ENCODE measurements around the gene PDCD7.
"Not testable (repeated sequence)": the region's sequence is repeated elsewhere in the genome, so short reads cannot be mapped to it uniquely, and the experiment has no call there.

Gene PDCD7, protein sequence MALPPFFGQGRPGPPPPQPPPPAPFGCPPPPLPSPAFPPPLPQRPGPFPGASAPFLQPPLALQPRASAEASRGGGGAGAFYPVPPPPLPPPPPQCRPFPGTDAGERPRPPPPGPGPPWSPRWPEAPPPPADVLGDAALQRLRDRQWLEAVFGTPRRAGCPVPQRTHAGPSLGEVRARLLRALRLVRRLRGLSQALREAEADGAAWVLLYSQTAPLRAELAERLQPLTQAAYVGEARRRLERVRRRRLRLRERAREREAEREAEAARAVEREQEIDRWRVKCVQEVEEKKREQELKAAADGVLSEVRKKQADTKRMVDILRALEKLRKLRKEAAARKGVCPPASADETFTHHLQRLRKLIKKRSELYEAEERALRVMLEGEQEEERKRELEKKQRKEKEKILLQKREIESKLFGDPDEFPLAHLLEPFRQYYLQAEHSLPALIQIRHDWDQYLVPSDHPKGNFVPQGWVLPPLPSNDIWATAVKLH

DNA sequence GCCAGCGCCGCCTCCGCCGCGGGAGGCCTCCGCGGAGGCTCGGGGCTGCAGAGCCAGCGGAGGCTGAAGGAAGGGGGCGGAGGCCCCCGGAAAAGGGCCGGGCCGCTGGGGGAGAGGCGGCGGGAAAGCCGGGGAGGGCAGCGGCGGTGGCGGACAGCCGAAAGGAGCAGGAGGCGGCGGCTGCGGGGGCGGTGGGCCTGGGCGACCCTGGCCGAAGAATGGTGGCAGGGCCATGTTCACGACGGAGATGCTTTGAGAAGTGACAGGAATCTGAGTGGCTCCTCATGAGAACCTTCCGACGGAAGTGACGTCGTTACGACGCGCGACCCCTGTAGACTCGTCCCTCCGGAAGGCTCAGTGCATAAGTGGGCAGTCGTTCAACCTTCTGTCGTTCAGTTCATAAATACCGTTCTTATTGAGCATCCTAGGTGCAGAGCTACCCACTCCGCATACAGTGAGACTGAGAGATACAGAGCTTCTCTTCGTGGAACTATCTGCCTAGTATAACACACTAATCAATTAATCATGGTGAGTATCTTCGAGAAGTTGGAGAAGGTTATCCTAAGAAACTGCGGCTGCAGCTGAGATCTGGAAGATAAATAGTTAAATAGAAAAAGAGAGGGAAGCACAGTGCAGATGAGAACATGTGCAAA is at the start of gene PDCD7:
Gene PDCD7 (minus strand): TSS at position 261 of the 653 bp plus-strand sequence. CDS start 27 bp downstream, at position 234.
- DNase-seq (ENCODE audit: low read depth) = peak; percentile 81

DNA sequence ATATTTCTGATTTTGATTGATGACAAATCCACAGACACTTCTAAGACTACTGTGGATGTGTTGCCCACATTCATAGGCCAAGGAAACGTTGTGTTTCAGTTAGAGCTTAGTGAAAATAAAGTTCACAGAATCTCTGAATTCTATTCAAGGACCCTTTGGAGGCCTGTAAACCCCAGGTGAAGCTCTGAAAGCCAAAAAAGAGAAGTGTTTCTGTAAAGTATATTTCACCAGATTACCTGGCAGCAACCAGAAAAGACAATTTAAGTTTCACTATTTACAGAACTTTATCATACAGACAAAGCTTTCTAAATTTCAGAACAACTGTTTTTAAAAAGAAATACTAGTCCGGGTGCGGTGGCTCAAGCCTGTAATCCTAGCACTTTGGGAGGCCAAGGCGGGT is 48.9 kb upstream of the PDCD7 start:
- DNase-seq (ENCODE audit: low read depth) = no peak

DNA sequence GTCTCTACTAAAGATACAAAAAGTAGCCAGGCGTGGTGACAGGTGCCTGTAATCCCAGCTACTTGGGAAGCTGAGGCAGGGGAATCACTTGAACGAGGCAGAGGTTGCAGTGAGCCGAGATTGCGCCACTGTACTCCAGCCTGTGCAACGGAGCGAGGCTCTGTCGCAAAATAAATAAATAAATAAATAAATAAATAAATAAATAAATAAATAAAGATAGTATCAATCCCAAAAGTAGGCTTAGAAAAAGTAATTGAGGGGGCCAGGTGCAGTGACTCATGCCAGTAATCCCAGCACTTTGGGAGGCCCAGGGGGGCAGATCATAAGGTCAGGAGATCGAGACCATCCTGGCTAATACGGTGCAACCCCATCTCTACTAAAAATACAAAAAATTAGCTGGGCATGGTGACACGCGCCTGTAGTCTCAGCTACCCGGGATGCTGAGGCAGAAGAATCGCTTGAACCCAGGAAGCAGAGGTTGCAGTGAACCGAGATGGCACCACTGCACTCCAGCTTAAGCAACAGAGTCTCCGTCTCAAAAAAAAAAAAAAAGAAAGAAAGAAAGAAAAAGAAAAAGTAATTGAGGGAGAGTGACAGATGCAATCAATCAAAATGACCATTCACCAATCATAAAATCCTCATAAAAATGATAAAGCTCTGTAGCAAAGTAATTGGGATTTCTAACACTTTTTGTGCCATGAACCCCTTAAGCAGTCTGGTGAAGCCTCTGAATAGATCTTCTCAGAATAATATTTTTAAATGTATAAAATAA is 48.2 kb upstream of the PDCD7 start:
- DNase-seq (ENCODE audit: low read depth) = not testable (repeated sequence)

DNA sequence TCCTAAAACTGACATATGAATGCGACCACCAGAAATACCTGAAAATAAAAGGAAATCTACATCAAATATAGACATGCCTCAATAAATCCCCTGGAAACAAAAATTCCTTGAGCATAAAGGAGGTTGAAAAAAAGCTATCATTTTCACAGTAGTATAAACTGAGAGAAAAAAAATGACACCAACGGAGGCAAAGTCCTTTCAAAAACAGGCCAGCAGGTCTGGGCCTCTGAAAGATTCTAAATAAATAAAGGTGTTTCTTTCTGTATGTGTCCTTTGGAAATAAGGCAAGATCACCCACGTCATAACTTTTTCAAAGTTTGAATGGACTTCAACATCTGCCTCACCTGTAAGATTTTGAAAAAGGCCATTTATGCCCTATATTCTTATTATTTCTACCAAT is 46.6 kb upstream of the PDCD7 start:
- no peak for DNase-seq (ENCODE audit: low read depth)

DNA sequence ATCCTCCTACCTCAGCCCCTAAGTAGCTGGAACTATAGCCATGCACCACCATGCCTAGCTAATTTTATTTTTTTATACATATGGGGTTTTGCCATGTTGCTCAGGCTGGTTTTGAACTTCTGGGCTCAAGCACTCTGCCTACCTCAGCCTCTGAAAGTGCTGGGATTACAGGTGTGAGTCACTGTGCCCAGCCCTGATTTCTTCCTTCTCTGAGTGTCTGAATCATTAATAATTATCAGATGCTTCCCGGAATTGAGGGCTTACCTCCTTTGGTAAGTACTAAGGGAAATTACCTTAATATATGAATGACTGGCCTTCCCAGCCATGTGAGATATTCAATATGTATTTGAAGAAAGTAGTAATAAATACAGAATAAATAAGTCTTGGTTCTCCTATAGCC is 44.3 kb upstream of the PDCD7 start:
- no peak for DNase-seq (ENCODE audit: low read depth)

DNA sequence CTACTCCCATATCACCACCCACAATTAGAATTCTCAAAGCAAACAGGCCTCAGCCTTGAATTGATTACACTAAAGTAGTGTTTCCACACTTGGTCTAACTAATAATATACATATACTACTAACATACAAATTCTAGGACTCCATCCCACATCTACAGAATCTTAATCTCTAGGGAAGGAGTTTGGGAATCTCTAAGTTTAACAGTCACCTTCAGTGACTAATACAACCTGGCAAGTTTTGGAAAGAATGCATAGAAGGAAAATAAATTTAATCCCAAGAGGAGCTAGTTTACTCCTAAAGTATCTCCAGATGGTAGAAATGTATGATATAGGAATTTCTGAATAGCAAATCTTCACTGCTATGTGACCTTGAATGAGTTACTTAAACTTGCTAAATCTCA is 42.4 kb upstream of the PDCD7 start:
- DNase-seq (ENCODE audit: low read depth) = no peak

DNA sequence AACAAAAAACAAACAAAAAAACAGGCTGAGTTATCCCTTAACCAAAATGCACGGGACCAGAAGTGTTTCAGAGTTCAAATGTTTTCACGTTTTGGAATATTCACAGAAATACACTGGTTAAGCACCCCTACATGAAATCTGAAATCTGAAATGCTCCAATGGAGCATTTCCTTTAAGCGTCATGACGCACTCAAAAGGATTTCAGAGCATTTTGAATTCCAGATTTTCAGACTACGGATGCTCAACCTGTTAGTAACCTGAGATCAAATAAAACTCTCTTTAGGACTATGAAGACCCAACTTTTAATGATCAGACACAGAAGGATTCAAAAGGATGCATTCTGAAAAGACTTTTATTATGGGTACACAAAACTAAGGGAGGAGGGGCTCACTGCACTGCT is 41.9 kb upstream of the PDCD7 start:
- DNase-seq (ENCODE audit: low read depth) = no peak

DNA sequence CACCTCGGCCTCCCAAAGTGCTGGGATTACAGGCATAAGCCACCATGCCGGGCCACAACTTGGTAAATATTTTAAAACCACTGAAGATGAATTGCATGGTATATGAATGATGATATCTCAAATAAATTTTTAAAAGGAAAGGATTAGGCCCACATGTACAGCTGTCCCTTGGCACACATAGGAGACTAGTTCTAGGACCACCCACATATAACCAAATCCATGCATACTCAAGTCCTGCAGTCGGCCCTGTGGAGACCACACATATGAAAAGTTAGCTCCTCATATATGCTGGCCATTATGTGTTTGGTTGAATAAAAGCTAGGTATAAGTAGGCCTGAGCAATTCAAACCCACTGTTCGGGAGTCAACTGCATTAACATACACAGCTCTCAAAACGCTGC is 40.9 kb upstream of the PDCD7 start:
- no peak for DNase-seq (ENCODE audit: low read depth)

DNA sequence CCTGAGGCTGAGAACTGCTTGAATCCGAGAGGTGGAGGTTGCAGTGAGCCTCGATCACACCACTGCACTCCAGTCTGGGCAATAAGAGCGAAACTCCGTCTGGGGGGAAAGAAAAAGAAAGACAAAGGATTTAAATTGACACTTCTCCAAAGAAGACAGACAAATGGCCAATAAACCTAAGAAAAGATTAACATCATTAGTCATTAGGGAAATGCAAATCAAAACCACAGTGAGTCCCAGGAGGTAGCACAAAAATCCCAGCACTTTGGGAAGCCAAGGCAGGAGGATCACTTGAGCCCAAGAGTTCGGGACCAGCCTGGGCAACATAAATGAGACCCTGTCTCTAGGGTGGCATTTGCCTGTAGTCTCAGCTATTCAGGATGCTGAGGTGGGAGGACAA is 38.9 kb upstream of the PDCD7 start:
- no peak for DNase-seq (ENCODE audit: low read depth)

DNA sequence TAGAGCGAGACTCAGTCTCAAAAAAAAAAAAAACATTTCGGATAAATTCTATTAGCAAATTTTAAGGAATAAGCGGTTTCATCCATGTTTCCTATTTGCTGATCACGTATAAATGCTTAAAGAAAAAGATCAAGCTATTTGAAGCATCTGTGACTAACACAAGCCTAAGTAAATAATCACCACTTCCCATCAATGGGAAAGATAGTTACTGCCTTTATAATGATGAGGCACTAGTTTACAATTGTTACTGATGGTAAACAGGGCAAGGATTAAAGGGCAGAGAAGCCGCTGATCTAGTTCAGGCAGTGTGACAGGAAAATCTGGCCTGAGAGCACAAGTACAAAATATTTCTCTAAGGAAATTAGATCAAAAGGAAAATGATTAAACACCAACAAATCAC is 37.8 kb upstream of the PDCD7 start:
- no peak for DNase-seq (ENCODE audit: low read depth)

DNA sequence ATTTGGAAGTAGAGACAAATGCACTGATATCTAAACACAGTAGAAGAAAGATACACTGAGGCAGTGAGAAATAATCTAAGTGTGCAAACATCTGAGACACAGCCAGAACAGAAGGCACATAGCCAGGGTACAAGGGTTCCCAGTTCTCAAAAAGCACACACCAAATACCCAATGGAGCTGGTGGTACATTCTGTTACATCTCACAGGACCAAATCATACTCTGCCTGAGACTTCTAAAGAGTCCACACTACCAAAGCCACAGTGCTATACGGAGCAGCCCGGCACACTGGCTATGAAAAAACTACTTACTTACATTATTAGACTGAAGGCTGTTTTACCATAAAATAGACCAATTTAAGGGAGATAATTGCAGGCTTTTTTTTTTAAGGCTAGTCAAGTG is 32.3 kb upstream of the PDCD7 start:
- no peak for DNase-seq (ENCODE audit: low read depth)

DNA sequence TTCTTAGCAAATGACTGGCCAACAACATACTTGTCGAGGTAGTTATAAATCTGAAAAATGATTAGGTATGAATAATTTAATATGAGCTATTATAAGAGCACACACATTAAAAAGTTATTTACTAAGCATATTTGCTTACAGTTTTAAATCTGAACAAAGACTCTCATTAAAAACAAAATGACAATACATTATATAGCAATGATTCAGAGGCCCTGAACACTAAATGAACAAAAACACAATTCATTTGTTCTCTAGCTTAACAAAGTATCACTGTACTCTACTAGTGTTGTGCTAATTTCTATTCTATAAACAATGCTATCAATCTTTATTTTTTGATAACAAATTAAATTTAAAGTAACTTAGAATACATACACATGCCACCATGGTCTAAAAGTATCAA is 30.5 kb upstream of the PDCD7 start:
- DNase-seq (ENCODE audit: low read depth) = no peak

DNA sequence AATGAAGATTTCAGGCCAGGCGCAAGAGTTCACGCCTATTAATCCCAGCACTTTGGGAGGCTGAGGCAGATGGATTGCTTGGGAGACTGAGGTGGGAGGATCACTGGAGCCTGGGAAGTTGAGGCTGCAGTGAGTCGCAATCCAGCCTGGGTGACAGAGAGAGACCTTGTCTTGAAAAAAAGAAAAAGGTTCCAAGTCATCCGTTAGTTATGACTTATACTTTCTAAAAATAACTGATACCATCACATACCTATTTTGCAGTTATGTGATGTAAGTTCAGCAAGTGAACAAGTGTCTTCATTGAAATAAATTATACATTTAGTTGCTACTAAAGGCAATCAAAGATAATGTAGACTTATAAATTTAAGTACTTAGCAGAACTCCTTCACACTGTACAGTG is 29.4 kb upstream of the PDCD7 start:
- no peak for DNase-seq (ENCODE audit: low read depth)

DNA sequence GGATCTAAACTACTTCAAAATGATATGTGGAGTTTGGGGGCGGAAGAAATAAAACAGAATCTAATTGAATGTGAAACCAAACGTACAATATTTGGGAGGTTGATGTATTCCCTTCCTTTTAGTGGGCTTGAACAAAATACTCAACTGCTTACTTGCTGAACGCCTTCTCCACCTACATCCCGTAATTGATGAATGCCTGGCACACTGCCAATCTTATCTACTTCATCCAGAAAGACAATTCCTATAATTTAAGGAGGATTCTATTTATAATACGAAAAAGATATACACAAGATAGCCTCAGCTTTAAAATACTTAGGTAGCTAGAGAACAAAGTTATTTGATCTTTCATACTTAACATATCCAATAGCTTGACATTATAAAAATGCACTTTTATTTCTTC is 23.1 kb upstream of the PDCD7 start:
- no peak for DNase-seq (ENCODE audit: low read depth)

DNA sequence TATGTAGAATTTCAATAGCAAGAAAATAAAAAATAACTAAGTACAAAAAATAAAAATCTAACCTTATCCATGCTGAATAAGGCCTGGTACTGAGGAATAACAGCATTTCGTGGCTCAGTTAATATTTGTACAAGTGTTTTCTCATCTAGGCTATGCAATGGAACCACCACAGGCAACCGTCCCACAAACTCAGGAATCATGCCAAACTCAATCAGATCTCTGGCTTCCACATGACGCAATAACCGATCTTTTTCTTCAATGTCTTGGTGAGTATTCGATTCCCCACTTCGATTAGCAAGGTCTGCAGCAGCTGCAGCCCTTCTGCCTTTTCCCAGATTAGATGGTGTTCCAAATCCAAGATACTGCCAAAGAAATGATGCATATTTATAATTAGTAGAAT is 21.1 kb upstream of the PDCD7 start:
- DNase-seq (ENCODE audit: low read depth) = no peak

DNA sequence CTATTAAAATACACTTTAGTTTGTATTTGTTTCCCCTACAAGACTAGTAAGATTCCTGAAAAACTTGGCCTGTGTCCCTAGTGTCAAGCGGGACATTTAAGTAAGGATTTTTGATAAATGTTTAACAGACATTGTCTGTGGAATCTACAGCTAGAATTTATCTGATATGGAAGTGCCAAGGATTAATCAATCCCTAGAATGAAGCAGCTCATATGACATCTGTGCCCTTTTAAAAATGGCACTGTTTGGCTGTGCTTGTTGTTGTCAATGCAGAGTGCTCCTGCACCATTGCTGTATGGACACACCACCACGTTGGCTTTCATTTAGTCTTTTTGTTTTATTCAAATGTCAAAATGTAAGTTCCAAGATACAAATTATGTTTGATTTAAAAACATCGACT is 14.3 kb upstream of the PDCD7 start:
- no peak for DNase-seq (ENCODE audit: low read depth)

DNA sequence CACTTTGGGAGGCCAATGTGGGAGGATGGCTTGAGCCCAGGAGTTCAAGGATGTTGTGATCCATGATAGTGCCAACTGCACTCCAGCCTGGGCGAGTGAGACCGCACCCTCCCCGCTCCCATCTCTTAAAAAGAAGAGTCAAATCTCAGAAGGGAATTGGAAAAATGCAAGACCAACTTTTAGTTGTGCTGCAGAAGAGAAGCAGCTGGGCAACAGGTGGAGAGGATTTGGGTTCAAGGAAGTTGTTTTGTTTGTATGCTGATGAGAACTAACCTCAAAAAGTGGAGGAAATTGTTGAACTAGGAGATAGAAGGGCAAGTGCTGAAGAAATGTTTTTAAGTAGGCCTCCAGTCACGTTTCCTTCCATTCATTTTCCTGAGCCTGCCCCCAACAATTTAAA is 12.8 kb upstream of the PDCD7 start:
- DNase-seq (ENCODE audit: low read depth) = no peak

DNA sequence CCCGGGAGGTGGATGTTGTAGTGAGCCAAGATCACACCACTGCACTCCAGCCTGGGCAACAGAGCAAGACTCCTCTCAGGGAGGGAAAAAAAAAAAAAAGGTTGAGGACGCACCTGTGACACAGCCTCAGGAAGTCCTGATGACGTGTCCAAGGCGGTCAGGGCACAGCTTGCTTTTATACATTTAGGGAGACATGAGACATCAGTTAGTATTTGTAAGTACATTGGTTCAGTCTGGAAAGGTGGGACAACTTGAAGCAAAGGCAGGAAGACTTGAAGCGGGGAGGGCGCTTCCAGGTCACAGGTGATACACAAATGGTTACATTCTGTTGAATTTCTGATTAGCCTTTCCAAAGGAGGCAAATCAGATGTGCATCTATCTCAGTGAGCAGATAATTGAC is 5.0 kb upstream of the PDCD7 start:
- DNase-seq (ENCODE audit: low read depth) = not testable (repeated sequence)

DNA sequence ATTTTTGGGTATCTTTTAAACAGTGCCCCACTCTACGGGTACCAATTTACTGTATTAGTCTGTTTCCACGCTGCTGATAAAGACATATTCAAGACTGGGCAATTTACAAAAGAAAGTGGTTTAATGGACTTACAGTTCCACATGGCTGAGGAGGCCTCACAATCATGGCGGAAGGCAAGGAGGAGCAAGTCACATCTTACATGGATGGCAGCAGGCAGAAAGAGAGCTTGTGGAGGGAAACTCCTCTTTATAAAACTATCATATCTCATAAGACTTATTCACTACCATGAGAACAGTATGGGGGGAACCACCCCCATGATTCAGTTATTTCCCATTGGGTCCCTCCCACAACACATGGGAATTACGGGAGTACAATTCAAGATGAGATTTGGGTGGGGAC is 4.3 kb upstream of the PDCD7 start:
- DNase-seq (ENCODE audit: low read depth) = not testable (repeated sequence)

DNA sequence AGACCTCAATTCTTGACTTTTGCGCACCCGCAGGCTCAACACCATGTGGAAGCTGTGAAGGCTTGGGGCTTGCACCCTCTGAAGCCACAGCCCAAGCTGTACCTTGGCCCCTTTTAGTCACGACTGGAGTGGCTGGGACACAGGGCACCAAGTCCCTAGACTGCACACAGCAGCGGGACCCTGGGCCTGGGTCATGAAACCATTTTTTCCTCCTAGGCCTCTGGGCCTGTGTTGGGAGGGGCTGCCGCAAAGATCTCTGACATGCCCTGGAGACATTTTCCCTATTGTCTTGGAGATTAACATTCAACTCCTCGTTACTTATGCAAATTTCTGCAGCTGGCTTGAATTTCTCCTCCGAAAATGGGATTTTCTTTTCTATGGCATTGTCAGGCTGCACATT is 3.5 kb upstream of the PDCD7 start:
- not testable (repeated sequence) for DNase-seq (ENCODE audit: low read depth)

DNA sequence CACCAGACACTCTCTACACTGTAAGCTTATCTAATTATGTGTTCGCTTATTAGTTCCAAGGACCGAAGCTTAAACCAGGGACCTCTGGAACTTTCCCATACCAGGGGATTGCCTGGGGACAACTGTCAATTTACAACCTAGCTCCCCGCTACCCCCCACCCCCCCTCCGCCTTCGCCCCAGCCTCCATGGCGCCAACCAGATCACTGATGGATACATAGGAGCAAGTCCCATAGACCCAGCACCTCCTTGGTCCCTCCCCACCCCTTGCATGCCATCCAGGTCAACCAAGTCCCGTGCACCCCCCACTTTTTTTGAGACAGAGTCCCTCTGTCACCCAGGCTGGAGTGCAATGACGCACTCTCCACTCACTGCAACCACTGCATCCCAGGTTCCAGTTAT is 930 bp upstream of the PDCD7 start:
- DNase-seq (ENCODE audit: low read depth) = no peak

DNA sequence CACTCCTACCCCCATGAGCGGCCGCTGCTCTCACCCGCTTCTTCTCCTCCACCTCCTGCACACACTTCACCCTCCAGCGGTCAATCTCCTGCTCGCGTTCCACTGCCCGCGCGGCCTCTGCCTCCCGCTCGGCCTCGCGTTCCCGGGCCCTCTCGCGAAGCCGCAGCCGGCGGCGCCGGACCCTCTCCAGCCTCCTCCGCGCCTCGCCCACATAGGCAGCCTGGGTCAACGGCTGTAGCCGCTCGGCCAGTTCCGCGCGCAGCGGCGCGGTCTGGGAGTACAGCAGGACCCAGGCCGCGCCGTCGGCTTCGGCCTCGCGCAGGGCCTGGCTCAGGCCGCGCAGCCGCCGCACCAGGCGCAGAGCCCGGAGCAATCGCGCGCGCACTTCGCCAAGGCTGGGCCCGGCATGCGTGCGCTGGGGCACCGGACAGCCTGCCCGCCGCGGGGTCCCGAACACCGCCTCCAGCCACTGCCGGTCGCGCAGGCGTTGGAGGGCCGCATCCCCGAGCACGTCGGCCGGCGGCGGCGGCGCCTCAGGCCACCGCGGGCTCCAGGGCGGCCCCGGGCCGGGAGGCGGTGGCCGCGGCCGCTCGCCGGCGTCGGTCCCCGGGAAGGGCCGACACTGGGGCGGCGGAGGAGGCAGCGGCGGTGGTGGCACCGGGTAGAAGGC is 595 bp downstream of the PDCD7 start:
- no peak for DNase-seq (ENCODE audit: low read depth)
